GM13977 (cell line): ENCODE results near the gene HOXD1.

Experiments
- DNase-seq: peaks from one replicate; pipeline ENCODE4 v3.0.0; 2012; ENCODE audit warnings: low spot score
- CTCF ChIP-seq: IDR thresholded peaks from 2 replicates; pipeline ENCODE4 v1.5.1; 2012; ENCODE audit warnings: mild to moderate bottlenecking, control low read depth; ENCODE audit not compliant: insufficient read depth; ENCODE audit errors: extremely low read depth, missing control alignments
- in situ Hi-C: fragments of 300-500 bp; cut with MboI; formaldehyde crosslinking; loops from one replicate; pipeline ENCODE4 v1.12.0; 2022; ENCODE audit warnings: low sequenced_read_pairs, low pct_unique_long_range_greater_than_20kb, mixed read lengths, inconsistent platforms; ENCODE audit not compliant: unreplicated experiment

HOXD1 gene

DNA sequence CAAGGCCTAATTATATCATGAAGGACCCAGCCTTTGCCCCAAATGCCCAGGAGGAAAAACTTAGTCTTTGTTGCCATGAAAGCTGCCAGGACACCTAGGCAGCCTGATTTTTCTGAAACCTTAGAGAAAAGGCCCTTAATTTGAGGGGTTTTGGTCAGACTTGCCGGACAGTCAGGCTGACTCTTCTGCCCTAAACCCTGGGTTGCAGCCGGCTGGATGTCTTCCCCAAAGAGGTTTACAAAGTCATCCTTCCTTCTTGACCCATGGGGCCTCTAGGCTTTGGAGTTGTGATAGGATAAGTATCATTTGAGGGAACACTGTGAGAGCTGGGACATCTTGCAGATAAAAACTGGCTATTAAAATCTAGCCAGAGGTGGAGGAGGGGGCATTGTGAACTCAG lies 2.4 kb upstream of the HOXD1 start:
- in situ Hi-C loops: no loop called here
- no peak for TF ChIP-seq CTCF
- DNase-seq: no peak

DNA sequence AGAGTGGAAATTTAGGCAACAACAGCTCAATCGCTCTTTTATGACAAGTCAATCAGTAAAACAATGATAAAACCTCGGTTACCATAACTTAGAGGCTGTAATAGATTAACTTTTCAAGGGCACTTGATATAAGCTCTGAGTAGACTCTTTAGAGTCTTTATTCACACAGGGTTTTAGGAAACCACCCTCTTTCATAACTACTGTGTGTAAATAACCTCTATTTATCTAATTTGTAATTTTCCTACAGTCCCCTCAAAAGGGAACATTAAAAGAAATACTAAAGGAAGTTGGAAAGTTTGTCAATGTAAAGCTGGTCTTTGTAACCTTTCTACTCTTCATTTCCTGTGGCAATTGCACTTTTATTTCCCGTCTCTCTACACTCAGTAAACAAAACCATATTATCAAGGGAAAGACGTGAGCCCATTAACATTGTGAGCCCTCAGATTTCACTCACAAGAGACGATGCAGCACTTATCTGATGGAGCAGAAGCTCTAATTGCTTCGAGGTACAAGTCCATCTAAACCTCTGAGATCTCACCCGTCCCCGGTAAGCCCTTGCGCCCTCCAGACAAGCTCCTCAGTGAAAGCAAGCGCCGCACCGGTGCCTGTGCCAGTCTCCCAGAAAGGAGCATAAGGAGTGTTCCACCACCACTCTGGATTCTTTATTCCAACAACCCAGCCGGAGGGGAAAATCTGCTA lies 1.1 kb upstream of the HOXD1 start:
- DNase-seq: no peak
- in situ Hi-C loops: no loop called here
- TF ChIP-seq CTCF: no peak

DNA sequence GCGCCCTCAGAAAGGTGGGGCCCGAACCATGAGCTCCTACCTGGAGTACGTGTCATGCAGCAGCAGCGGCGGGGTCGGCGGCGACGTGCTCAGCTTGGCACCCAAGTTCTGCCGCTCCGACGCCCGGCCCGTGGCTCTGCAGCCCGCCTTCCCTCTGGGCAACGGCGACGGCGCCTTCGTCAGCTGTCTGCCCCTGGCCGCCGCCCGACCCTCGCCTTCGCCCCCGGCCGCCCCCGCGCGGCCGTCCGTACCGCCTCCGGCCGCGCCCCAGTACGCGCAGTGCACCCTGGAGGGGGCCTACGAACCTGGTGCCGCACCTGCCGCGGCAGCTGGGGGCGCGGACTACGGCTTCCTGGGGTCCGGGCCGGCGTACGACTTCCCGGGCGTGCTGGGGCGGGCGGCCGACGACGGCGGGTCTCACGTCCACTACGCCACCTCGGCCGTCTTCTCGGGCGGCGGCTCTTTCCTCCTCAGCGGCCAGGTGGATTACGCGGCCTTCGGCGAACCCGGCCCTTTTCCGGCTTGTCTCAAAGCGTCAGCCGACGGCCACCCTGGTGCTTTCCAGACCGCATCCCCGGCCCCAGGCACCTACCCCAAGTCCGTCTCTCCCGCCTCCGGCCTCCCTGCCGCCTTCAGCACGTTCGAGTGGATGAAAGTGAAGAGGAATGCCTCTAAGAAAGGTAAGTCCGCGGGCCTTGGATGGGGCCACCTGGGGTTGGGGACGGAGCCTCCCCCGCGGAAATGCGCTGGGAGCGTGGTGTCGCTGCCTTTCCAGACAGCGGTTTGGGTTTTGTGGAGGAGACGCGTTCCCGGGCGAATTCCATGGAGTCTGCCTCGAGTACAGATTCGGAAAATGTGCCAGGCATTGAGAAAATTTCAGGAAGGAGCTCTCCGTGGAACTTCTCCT lies 559 bp downstream of the HOXD1 start:
- DNase-seq: peak; percentile 52
- TF ChIP-seq CTCF: no peak
- in situ Hi-C loops: no loop called here

DNA sequence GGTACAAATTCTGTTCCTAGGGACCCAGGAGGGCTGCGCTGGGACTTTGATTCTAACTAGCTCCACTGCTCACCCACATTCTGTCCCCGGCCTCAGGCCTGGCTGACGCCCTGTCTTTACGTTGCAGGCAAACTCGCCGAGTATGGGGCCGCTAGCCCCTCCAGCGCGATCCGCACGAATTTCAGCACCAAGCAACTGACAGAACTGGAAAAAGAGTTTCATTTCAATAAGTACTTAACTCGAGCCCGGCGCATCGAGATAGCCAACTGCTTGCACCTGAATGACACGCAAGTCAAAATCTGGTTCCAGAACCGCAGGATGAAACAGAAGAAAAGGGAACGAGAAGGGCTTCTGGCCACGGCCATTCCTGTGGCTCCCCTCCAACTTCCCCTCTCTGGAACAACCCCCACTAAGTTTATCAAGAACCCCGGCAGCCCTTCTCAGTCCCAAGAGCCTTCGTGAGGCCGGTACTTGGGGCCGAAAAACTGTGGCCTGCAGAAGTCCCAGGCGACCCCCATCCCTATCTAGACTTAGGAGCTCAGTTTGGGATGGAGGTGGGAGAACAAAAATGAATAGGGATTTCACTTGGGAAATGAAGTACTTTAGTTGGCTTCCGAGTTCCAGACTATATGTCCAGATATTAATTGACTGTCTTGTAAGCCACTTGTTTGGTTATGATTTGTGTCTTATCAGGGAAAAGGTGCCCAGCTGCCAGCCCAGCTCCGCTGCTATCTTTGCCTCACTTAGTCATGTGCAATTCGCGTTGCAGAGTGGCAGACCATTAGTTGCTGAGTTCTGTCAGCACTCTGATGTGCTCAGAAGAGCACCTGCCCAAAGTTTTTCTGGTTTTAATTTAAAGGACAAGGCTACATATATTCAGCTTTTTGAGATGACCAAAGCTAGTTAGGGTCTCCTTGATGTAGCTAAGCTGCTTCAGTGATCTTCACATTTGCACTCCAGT lies 1.5 kb downstream of the HOXD1 start:
- in situ Hi-C loops: no loop called here
- DNase-seq: no peak
- no peak for TF ChIP-seq CTCF

- DNase-seq: no peak
- TF ChIP-seq CTCF: no peak
- in situ Hi-C loops: no loop called here
Measured at GRCh38 chr2:176192351-176192750, 3.9 kb downstream of the HOXD1 start.

DNA sequence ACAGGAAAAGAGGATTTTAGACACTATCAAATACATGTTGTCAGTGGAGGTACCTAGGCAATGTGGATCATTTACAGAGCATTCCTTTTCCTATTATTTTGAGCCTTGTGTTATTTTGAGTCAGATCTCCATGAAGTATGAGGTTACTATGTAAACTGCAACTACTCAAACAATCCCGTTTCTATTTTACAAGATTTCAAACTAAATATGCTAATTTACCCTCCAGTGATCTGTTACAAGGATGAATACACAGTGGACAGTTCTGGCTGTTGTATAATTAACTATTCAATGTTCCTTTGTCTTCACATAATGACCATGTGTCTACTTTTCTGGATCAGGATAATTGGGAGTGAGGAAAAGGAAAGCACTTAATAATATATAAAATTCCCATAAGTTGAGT lies 4.6 kb downstream of the HOXD1 start:
- in situ Hi-C loops: no loop called here
- no peak for DNase-seq

More for the DNA sequence above, 4.6 kb downstream of the HOXD1 start:
- no peak for TF ChIP-seq CTCF
